Upper lobe of left lung (tissue), 6 donors: ENCODE results near the gene PRPF8. TPM values are rescaled to one million over a fixed set of nuclear protein-coding genes. Genes with fewer than 3 reads are reported as not detected.

Experiments
- ATAC-seq, 2 donors: fragments of 200-7000 bp; cut with Tn5 transposase; one replicate each; pipeline ENCODE4 v1.9.1; 2022; ENCODE audit warnings: mild to moderate bottlenecking in 2 of 2, moderate library complexity in 2 of 2; ENCODE audit not compliant: low FRiP score in 2 of 2
- DNase-seq, 2 donors: peaks; one replicate each; pipeline ENCODE4 v3.0.0-alpha.2; 2019 to 2020
- H3K27ac ChIP-seq, 4 donors: fragments of 200-600 bp; sonication (generic); one replicate each; pipeline ENCODE4 v1.5.1; 2016 to 2019
- H3K27me3 ChIP-seq, 4 donors: fragments of 200-600 bp; sonication (generic); one replicate each; pipeline ENCODE4 v1.5.1; 2017 to 2019
- H3K36me3 ChIP-seq, 4 donors: fragments of 200-600 bp; sonication (generic); one replicate each; pipeline ENCODE4 v1.5.1; 2016 to 2019
- H3K4me1 ChIP-seq, 4 donors: fragments of 200-600 bp; sonication (generic); one replicate each; pipeline ENCODE4 v1.5.1; 2018 to 2019
- H3K4me3 ChIP-seq, 4 donors: fragments of 200-600 bp; sonication (generic); one replicate each; pipeline ENCODE4 v1.5.1; 2017 to 2019; ENCODE audit warnings: mild to moderate bottlenecking in 2 of 4, moderate library complexity in 1 of 4
- H3K9me3 ChIP-seq, 4 donors: fragments of 200-600 bp; sonication (generic); one replicate each; pipeline ENCODE4 v1.5.1; 2018 to 2019
- CTCF ChIP-seq, 6 experiments: fragments of 450-650 bp in 4 of 6; fragments of 200-600 bp in 2 of 6; sonication (generic) in 2 of 6; IDR thresholded peaks; one replicate each; pipeline ENCODE4 v1.5.1; 2016 to 2019; ENCODE audit warnings: antibody characterized with exemption in 6 of 6
- EP300 ChIP-seq, 4 donors: sonication (generic); formaldehyde crosslinking; IDR thresholded peaks; one replicate each; pipeline ENCODE4 v1.5.1; 2017; ENCODE audit warnings: antibody characterized with exemption in 4 of 4, control low read depth in 2 of 4
- POLR2A ChIP-seq, 4 donors: fragments of 450-650 bp; IDR thresholded peaks; one replicate each; pipeline ENCODE4 v1.5.1; 2016 to 2017; ENCODE audit warnings: antibody characterized with exemption in 4 of 4, mild to moderate bottlenecking in 2 of 4
- POLR2AphosphoS5 ChIP-seq, 2 donors: sonication (generic); formaldehyde crosslinking; IDR thresholded peaks; one replicate each; pipeline ENCODE4 v1.5.1; 2017; ENCODE audit warnings: antibody characterized with exemption in 2 of 2
- WGBS, 2 donors: methylation state at CpG; one replicate each; pipeline ENCODE4 v1.1.5; 2017 to 2018; 5-methylcytosine and 5-hydroxymethylcytosine counted together
- total RNA-seq, 6 donors: library from RNA; depleted of rRNA in 4 of 6; stranded (reverse); fragments of >200 nt in 4 of 6; gene quantifications; one replicate each; pipeline versions ENCODE4 v1.1.0 to v1.2.1, GENCODE V29; 2016 to 2021
- donor health status: DM: no; HTN: no; CAD: no; lungs with moderate emphysema.
- donor health status: DM: no; HTN: yes; CAD: no; lungs with severe emphysema.

PRPF8 gene
- total RNA-seq, 6 donors from 2014 or later, result 173 to 283 (median 220) TPM

GRCh38 chr17:1641065-1641403, 43.6 kb downstream of the PRPF8 start:
- H3K9me3 ChIP-seq, result no peaks in the 10 kb centered on the region
- peaks cover 30 to 49% (median 45%) of the 10 kb centered on the region in 4 donors for H3K4me1 ChIP-seq
- H3K4me3 ChIP-seq, result no peak overlapping the region
- H3K27ac ChIP-seq, result no peak overlapping the region
- ATAC-seq (no peak), DNase-seq (no peak)
- H3K36me3 ChIP-seq, result peaks cover 0 to 32% (median 10%) of the 10 kb centered on the region in 4 donors
- 85 to 86% methylated on average over 10 to 12 of the region's 12 CpGs for WGBS, 2 donors
- TF ChIP-seq POLR2A (IDR thresholded peaks at IDR 0.05), result no peak
- TF ChIP-seq CTCF (IDR thresholded peaks at IDR 0.05), result no peak
- no peak for TF ChIP-seq EP300 (IDR thresholded peaks at IDR 0.05)
- no peak for TF ChIP-seq POLR2AphosphoS5 (IDR thresholded peaks at IDR 0.05)
- no peaks in the 10 kb centered on the region for H3K27me3 ChIP-seq

GRCh38 chr17:1640329-1641064, 44.2 kb downstream of the PRPF8 start:
- H3K36me3 ChIP-seq, result peaks cover 0 to 35% (median 14%) of the 10 kb centered on the region in 4 donors

DNA sequence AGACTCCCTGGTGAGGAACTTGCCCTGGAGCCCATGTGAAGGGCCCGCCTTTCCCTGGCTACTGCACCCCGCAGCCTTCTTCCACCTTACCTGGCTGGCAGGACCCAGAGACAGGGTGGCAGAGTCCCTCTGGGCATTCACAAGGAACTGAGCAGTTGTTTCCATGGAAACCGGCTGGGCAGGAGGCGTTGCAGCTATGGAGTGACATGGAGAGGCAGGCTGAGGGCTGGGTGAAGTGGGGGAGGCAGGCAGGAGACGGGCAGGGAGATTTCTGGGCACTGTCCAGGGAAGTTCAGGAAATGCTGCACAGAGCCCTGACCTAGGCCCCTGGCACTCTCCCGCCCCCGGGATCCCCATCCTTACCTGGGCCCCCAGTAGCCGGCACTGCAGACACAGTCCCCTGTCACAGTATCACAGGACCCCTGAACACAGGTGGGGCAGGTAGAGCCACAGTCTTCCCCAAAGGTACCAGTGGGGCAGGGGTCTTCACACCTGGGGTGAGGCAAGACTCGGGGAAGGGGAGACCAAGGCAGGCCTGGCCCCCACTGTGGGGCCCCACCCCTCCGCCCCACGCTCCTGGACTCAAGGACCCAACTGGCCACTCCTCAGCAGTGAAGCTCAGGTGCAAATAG, 45.0 kb downstream of the PRPF8 start:
- peak overlapping the region; percentile 35 to 72 (median 55) for H3K27ac ChIP-seq
- no peak overlapping the region for H3K4me3 ChIP-seq
- ATAC-seq (peak in 1 of 2 donors; percentile 70), DNase-seq (peak; percentile 72 to 91)
- TF ChIP-seq CTCF (IDR thresholded peaks at IDR 0.05) (no peak), POLR2A (IDR thresholded peaks at IDR 0.05) (no peak), POLR2AphosphoS5 (IDR thresholded peaks at IDR 0.05) (no peak), EP300 (IDR thresholded peaks at IDR 0.05) (no peak)
- peaks cover 18 to 36% (median 31%) of the 10 kb centered on the region in 4 donors for H3K4me1 ChIP-seq
- H3K36me3 ChIP-seq, result peaks cover 4 to 44% (median 22%) of the 10 kb centered on the region in 4 donors
- H3K9me3 ChIP-seq, result no peaks in the 10 kb centered on the region
- H3K27me3 ChIP-seq, result no peaks in the 10 kb centered on the region
- WGBS, 2 donors, result 58 to 71% methylated on average over 5 to 7 of the region's 11 CpGs

More at GRCh38 chr17:1640329-1641064, 44.2 kb downstream of the PRPF8 start:
- TF ChIP-seq CTCF (IDR thresholded peaks at IDR 0.05) (no peak), EP300 (IDR thresholded peaks at IDR 0.05) (no peak), POLR2A (IDR thresholded peaks at IDR 0.05) (no peak), POLR2AphosphoS5 (IDR thresholded peaks at IDR 0.05) (no peak)
- no peak overlapping the region for H3K4me3 ChIP-seq
- peak; percentile 53 to 80 for DNase-seq
- peaks cover 25 to 44% (median 39%) of the 10 kb centered on the region in 4 donors for H3K4me1 ChIP-seq
- H3K9me3 ChIP-seq, result no peaks in the 10 kb centered on the region
- peak overlapping the region; percentile 35 to 72 (median 55) for H3K27ac ChIP-seq
- no peaks in the 10 kb centered on the region for H3K27me3 ChIP-seq
- 79 to 82% methylated on average over 15 to 19 of the region's 23 CpGs for WGBS, 2 donors
- no peak for ATAC-seq

DNA sequence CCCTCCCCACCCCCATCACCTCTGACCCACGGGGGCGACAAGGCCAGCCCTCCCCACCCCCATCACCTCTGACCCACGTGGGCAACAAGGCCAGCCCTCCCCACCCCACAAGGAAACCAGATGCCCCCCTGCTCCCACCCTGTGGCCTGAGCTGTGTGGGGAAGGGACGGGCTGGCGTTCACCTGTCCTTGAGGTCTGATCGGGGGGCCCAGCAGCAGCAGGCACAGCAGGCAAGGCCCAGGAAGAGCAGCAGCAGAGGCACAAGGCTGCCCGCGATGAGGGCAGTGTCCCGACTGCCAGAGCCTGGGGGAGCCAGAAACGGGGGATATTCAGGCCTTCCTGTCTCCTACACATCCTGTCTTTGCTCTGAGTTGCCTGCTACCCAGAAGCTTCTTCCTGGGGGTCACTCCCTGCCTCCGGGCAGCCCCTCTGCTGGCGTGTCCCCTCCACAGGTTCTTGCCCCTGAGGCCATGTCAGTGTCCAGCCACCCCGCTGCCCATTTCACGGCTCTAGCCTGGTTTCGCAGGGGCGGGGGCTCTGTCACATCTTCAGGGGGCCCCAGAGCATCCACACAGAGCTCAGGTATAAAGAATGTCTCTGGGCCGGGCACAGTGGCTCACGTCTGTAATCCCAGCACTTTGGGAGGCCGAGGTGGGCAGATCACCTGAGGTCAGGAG, 45.9 kb downstream of the PRPF8 start:
- TF ChIP-seq CTCF (IDR thresholded peaks at IDR 0.05) (no peak), POLR2AphosphoS5 (IDR thresholded peaks at IDR 0.05) (no peak), POLR2A (IDR thresholded peaks at IDR 0.05) (no peak), EP300 (IDR thresholded peaks at IDR 0.05) (no peak)
- no peaks in the 10 kb centered on the region for H3K27me3 ChIP-seq
- H3K36me3 ChIP-seq, result peaks cover 4 to 47% (median 26%) of the 10 kb centered on the region in 4 donors
- DNase-seq, result no peak
- WGBS, 2 donors, result 73 to 86% methylated on average over 9 to 19 of the region's 19 CpGs
- H3K4me1 ChIP-seq, result peaks cover 9 to 27% (median 22%) of the 10 kb centered on the region in 4 donors
- no peak overlapping the region for H3K4me3 ChIP-seq
- no peak for ATAC-seq
- H3K9me3 ChIP-seq, result no peaks in the 10 kb centered on the region
- H3K27ac ChIP-seq, result peak overlapping the region in 3 of 4 donors; percentile 42 to 72 (median 68)
